Left ventricle myocardium inferior (tissue), 1 donor: Measurements from ENCODE around the gene MAOA. TPM values are rescaled to one million over a fixed set of nuclear protein-coding genes. Genes with fewer than 3 reads are reported as not detected.
A peak's percentile ranks its signal among the peaks of the same experiment; 100 is the strongest.
"Not testable (repeated sequence)": the region's sequence is repeated elsewhere in the genome, so short reads cannot be mapped to it uniquely, and the experiment has no call there.

Experiments
- DNase-seq: peaks from one replicate; pipeline ENCODE4 v3.0.0-alpha.2; 2020
- H3K27ac ChIP-seq: fragments of 200-600 bp; replicated peaks from 2 replicates; pipeline ENCODE4 v1.8.0; 2021
- H3K27me3 ChIP-seq: fragments of 200-600 bp; 2 replicates; pipeline ENCODE4 v1.8.0; 2021; ENCODE audit warnings: low read depth
- H3K36me3 ChIP-seq: fragments of 200-600 bp; 2 replicates; pipeline ENCODE4 v1.8.0; 2021
- H3K4me1 ChIP-seq: fragments of 200-600 bp; 2 replicates; pipeline ENCODE4 v1.8.0; 2021
- H3K4me3 ChIP-seq: fragments of 200-600 bp; 2 replicates; pipeline ENCODE4 v1.8.0; 2021; ENCODE audit warnings: mild to moderate bottlenecking, moderate library complexity
- H3K9me3 ChIP-seq: fragments of 200-600 bp; replicated peaks from 2 replicates; pipeline ENCODE4 v1.8.0; 2021
- intact Hi-C: fragments of 100-400 bp; cut with micrococcal nuclease; formaldehyde crosslinking; loops from one replicate; pipeline ENCODE4 v1.11.0; 2022
- total RNA-seq: library from RNA; stranded (reverse); fragmentation: NEBNext Ultra II Directional; extraction: Animal tissue kit (Norgen Biotek cat#: 25700); gene quantifications from one replicate; pipeline ENCODE4 v1.2.1, GENCODE V29; 2021
- TF ChIP-seq, protein P1 (sequence below): fragments of 200-600 bp; IDR thresholded peaks from 2 replicates; pipeline ENCODE4 v1.8.0; 2021; ENCODE audit warnings: antibody characterized with exemption, mild to moderate bottlenecking, borderline replicate concordance
- donor health status: DM: no; HTN: yes; CAD: no; lungs with severe emphysema.

The MAOA gene
- total RNA-seq, 1 donor from 2014 or later = 113 TPM

DNA sequence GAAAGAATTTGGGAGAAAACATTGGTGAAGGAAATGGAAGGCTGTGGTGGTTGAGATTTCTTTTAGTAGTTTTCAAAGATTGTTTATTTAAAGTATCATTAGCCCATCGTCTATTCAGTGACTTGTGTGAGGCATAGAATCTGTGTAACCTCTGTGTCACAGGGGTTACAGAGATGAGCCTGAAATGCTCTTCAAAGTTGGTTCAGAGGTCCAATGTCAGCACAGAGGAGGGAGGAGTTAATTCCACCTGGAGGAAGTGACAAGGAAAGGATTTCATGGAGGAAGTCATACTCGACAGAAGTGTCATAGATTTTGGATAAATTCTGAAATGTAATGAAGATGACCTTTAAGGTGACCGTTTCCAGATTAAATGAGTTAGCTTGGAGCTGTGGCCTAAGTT is 8.2 kb downstream of the MAOA start:
- Histone ChIP-seq H3K4me3 (no peak overlapping the region), H3K27ac (no peak overlapping the region), H3K4me1 (peaks cover 29% of the 10 kb centered on the region), H3K36me3 (no peaks in the 10 kb centered on the region), H3K9me3 (no peaks in the 10 kb centered on the region), H3K27me3 (no peaks in the 10 kb centered on the region)
- DNase-seq = no peak
- TF ChIP-seq, protein P1, sequence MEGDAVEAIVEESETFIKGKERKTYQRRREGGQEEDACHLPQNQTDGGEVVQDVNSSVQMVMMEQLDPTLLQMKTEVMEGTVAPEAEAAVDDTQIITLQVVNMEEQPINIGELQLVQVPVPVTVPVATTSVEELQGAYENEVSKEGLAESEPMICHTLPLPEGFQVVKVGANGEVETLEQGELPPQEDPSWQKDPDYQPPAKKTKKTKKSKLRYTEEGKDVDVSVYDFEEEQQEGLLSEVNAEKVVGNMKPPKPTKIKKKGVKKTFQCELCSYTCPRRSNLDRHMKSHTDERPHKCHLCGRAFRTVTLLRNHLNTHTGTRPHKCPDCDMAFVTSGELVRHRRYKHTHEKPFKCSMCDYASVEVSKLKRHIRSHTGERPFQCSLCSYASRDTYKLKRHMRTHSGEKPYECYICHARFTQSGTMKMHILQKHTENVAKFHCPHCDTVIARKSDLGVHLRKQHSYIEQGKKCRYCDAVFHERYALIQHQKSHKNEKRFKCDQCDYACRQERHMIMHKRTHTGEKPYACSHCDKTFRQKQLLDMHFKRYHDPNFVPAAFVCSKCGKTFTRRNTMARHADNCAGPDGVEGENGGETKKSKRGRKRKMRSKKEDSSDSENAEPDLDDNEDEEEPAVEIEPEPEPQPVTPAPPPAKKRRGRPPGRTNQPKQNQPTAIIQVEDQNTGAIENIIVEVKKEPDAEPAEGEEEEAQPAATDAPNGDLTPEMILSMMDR = no peak
- intact Hi-C loops = no loop called here

- Histone ChIP-seq H3K4me1 (peaks cover 26% of the 10 kb centered on the region), H3K36me3 (no peaks in the 10 kb centered on the region), H3K27ac (no peak overlapping the region), H3K4me3 (no peak overlapping the region), H3K27me3 (no peaks in the 10 kb centered on the region), H3K9me3 (no peaks in the 10 kb centered on the region)
- intact Hi-C loops = no loop called here
- TF ChIP-seq, protein P1 = no peak
- no peak for DNase-seq
These were observed 8.6 kb downstream of the MAOA start for GRCh38 chrX:43664708-43665107.

DNA sequence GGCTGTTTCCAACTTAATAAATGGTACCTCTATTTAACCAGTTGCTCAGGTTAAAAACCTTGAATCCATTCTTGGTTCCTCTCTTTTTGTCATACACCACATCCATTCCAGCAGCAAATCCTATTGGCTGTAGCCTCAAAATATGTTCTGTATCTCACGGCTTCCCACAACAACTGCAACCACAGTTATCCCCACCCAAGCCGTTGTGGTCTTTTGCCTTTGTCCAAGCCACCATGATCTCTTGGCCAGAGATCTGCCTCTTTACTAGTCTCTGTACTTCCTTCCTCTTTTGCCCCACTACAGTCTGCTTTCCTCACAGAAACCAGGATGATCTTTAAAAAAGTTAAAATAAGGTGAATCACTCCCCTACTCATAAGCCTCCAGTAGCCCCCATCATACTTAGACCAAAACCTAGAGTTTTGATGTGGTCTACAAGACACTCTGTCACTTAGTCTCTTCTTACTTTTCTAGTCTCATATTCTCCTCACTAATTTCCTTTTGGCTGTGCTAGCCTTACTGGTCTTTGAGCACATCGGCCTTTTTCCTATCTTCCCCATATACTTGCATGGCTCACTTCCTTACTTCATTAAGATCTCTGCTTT is 10.3 kb downstream of the MAOA start:
- DNase-seq = no peak
- H3K4me3 ChIP-seq = no peak overlapping the region
- intact Hi-C loops = no loop called here
- no peak overlapping the region for H3K27ac ChIP-seq
- no peaks in the 10 kb centered on the region for H3K36me3 ChIP-seq
- peaks cover 12% of the 10 kb centered on the region for H3K4me1 ChIP-seq
- no peaks in the 10 kb centered on the region for H3K9me3 ChIP-seq
- H3K27me3 ChIP-seq = no peaks in the 10 kb centered on the region
- TF ChIP-seq, protein P1 = no peak

GRCh38 chrX:43675965-43676628 is 20.0 kb downstream of the MAOA start:
- H3K36me3 ChIP-seq, DNase-seq, H3K27me3 ChIP-seq, intact Hi-C loops, H3K4me3 ChIP-seq, H3K9me3 ChIP-seq: not testable (repeated sequence)
- Histone ChIP-seq H3K27ac (peak overlapping the region; percentile 42), H3K4me1 (peaks cover 19% of the 10 kb centered on the region)

DNA sequence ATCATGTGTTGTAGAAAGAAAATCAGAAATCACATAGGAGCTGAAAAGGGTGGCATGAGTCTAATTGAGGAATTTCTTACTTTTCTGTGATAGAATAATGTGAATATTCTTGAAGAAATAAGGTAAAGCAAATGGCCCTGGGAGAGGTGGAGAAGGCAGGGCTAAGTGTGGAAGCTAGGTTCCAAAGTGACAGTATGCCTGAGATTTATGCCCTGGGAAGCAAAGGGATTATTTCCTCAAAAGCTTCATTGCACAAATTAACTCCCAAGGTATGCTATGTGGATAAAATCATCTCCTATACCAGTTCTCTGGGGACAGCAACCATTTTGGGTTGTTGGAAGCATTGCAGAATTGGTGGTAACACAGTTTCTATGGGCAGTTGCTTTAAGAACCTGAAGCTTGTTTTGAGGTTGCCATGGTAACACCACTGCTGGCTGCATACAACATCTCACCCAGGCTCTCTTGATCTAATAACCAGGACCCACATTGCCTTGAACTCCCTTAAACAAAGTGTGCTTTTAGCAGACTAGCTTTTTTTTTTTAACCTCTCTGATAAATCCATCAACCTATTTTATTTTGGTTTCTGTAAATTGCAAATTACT is 21.0 kb downstream of the MAOA start:
- intact Hi-C loops = no loop called here
- Histone ChIP-seq H3K4me1 (peaks cover 19% of the 10 kb centered on the region), H3K4me3 (no peak overlapping the region), H3K9me3 (no peaks in the 10 kb centered on the region), H3K27me3 (no peaks in the 10 kb centered on the region), H3K27ac (peak overlapping the region; percentile 42), H3K36me3 (no peaks in the 10 kb centered on the region)
- DNase-seq = no peak
- TF ChIP-seq, protein P1 = no peak

DNA sequence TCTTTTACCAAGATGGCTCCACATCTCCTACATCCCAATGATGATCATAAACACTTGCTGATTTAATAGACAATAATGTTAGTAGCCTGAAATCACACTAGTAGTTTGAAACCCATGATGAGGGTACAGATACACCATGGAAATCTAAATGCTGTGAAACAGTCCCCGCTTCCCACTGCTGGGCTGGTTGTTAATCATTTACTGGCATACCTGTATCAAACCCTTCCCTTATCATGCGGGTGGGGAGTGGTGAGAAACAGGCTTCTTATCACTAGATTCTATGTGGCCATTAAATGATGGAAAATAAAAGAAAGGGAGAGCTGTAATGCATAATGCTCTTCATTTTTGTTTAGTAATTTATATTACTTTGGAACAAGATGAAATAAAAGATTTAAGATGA is 21.9 kb downstream of the MAOA start:
- Histone ChIP-seq H3K9me3 (no peaks in the 10 kb centered on the region), H3K4me1 (peaks cover 19% of the 10 kb centered on the region), H3K27ac (no peak overlapping the region), H3K27me3 (no peaks in the 10 kb centered on the region), H3K36me3 (no peaks in the 10 kb centered on the region), H3K4me3 (no peak overlapping the region)
- TF ChIP-seq, protein P1 = no peak
- no peak for DNase-seq
- intact Hi-C loops = no loop called here
